GM13976 (cell line): Measurements from ENCODE around the gene TPM4.

Source experiments
- DNase-seq: peaks from one replicate; pipeline ENCODE4 v3.0.0; 2012; ENCODE audit warnings: low spot score
- CTCF ChIP-seq: IDR thresholded peaks from 2 replicates; pipeline ENCODE4 v1.5.1; 2012; ENCODE audit warnings: borderline replicate concordance, mild to moderate bottlenecking; ENCODE audit not compliant: insufficient read depth; ENCODE audit errors: extremely low read depth, missing control alignments, control extremely low read depth
- in situ Hi-C: fragments of 300-500 bp; cut with MboI; formaldehyde crosslinking; loops from one replicate; pipeline ENCODE4 v1.12.0; 2022; ENCODE audit warnings: low sequenced_read_pairs, mixed read lengths, inconsistent platforms; ENCODE audit not compliant: unreplicated experiment

The TPM4 gene

GRCh38 chr19:16041299-16041990 is 34.9 kb upstream of the TPM4 start:
- in situ Hi-C loops, result loop anchor here (10.0 to 25.0 kb wide), 3 partner anchors 153 to 404 kb away; partner anchors contain the start of genes AP1M1 and CYP4F3
- TF ChIP-seq CTCF, result peak; percentile 94
- peak; percentile 86 for DNase-seq

- in situ Hi-C loops, result loop anchor here (10.0 to 25.0 kb wide), 3 partner anchors 153 to 405 kb away; partner anchors contain the start of genes AP1M1 and CYP4F3
- TF ChIP-seq CTCF, result no peak
- no peak for DNase-seq
Observed at GRCh38 chr19:16041991-16042386, 34.3 kb upstream of the TPM4 start.

- TF ChIP-seq CTCF, result no peak
- no peak for DNase-seq
- in situ Hi-C loops, result loop anchor here (10.0 to 25.0 kb wide), 3 partner anchors 152 to 405 kb away; partner anchors contain the start of genes AP1M1 and CYP4F3
Observed at GRCh38 chr19:16042533-16043085, 33.7 kb upstream of the TPM4 start.

- TF ChIP-seq CTCF, result no peak
- in situ Hi-C loops, result loop anchor here (10.0 to 25.0 kb wide), 3 partner anchors 152 to 406 kb away; partner anchors contain the start of genes AP1M1 and CYP4F3
- no peak for DNase-seq
Observed at GRCh38 chr19:16043156-16043757, 33.0 kb upstream of the TPM4 start.

- in situ Hi-C loops, result loop anchor here (10.0 to 25.0 kb wide), 3 partner anchors 150 to 407 kb away; partner anchors contain the start of genes AP1M1 and CYP4F3
- TF ChIP-seq CTCF, result no peak
- DNase-seq, result no peak
Observed at GRCh38 chr19:16044746-16045145, 31.5 kb upstream of the TPM4 start.

GRCh38 chr19:16045171-16045570 is 31.1 kb upstream of the TPM4 start:
- no peak for DNase-seq
- in situ Hi-C loops, result loop anchor here (10.0 to 25.0 kb wide), 3 partner anchors 150 to 408 kb away; partner anchors contain the start of genes AP1M1 and CYP4F3
- TF ChIP-seq CTCF, result no peak
